MCF 10A (cell line): ENCODE measurements around the gene ARSA. TPM values are rescaled to one million over a fixed set of nuclear protein-coding genes. Genes with fewer than 3 reads are reported as not detected.
A peak's percentile ranks its signal among the peaks of the same experiment; 100 is the strongest.

Experiments used
- BruUV-seq: library from RNA; stranded (reverse); fragments of 400-500 nt; replicated peaks from 2 replicates; lab custom pipeline; 2021; lab: Mats Ljungman, UMichigan
- CTCF ChIA-PET: fragments of 300-600 bp; sonication (Branson Sonifier 250); formaldehyde crosslinking; extraction: SDS; loops from one replicate; lab custom pipeline; 2021; ENCODE audit warnings: antibody characterized with exemption, inconsistent platforms; lab: Yijun Ruan, JAX
- POLR2A ChIA-PET: fragments of 300-600, 350-650 bp; sonication (Branson Sonifier 250); formaldehyde crosslinking; extraction: SDS; loops from one replicate; lab custom pipeline; 2020; ENCODE audit warnings: antibody characterized with exemption, inconsistent platforms; lab: Yijun Ruan, JAX
- DNase-seq: peaks from one replicate; pipeline ENCODE4 v3.0.0-alpha.2; 2018; ENCODE audit not compliant: unreplicated experiment
- H3K27ac Mint-ChIP-seq: one replicate; pipeline ENCODE4 v1.8.0; 2022; ENCODE audit warnings: mild to moderate bottlenecking, low read depth, mixed read lengths; ENCODE audit not compliant: unreplicated experiment
- H3K27me3 Mint-ChIP-seq: one replicate; pipeline ENCODE4 v1.8.0; 2022; ENCODE audit warnings: mixed read lengths; ENCODE audit not compliant: insufficient read depth, unreplicated experiment
- H3K36me3 Mint-ChIP-seq: one replicate; pipeline ENCODE4 v1.8.0; 2022; ENCODE audit warnings: mild to moderate bottlenecking, moderate library complexity, mixed read lengths; ENCODE audit not compliant: insufficient read depth, unreplicated experiment
- H3K4me1 Mint-ChIP-seq: one replicate; pipeline ENCODE4 v1.8.0; 2022; ENCODE audit warnings: mixed read lengths; ENCODE audit not compliant: insufficient read depth, unreplicated experiment
- H3K4me3 Mint-ChIP-seq: one replicate; pipeline ENCODE4 v1.8.0; 2022; ENCODE audit warnings: mild to moderate bottlenecking, moderate library complexity, mixed read lengths; ENCODE audit not compliant: unreplicated experiment
- H3K9me3 Mint-ChIP-seq: one replicate; pipeline ENCODE4 v1.8.0; 2022; ENCODE audit warnings: mixed read lengths; ENCODE audit not compliant: unreplicated experiment
- intact Hi-C: fragments of 100-400 bp; cut with micrococcal nuclease; formaldehyde crosslinking; loops from 2 replicates; pipeline ENCODE4 v1.14.1; 2022
- total RNA-seq: library from RNA; stranded (reverse); gene quantifications from 2 replicates; pipeline ENCODE4 v1.2.3, GENCODE V29; 2022
- TF ChIP-seq, protein P1 (sequence below): fragments of 200-600 bp; IDR thresholded peaks from one replicate; pipeline ENCODE4 v1.8.0; 2022; ENCODE audit warnings: antibody characterized with exemption, mild to moderate bottlenecking; ENCODE audit not compliant: unreplicated experiment

Gene ARSA
- total RNA-seq, 1 experiment from 2014 or later, result 22.0 TPM

DNA sequence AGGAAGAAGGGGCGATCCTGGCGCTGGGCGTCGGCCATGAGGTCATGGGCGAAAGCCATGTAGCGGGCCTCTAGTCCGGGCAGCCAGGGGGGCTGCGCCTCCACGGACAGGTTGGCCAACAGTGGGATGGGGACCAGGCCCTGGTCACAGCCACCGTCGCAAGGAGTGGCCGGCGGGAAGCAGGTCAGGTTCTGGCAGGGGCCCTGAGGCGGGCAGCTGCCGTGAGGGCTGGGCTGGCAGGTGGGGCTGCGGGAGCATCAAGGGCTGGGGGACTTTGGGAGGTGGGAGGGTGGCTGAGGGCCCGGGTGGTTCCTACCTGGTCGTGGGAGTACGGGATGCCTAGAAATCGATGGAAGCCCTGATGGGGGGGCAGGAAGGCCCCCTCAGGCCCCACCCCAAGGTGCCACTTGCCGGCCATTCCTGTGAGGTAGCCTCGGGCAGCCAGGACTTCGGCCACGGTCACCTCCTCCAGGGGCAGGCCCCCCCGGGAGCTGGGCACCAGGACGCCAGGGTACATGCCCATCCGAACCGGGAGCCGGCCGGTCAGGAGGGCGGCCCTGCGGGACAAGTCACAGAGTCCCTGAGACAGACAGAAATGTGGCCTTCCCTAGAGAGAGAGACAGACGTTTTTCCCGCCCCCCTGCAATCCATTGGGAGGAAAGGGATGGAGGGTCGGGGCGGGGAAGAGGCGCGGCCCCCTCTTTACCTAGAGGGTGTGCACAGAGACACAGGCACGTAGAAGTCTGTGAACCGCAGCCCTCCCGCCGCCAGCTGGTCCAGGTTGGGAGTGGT, 906 bp downstream of the ARSA start:
- POLR2A ChIA-PET, result interaction anchor here (1.4 to 1.5 kb wide), 3 partner anchors 88 to 119 kb away, joined by 3 to 6 read pairs (median 4); partner anchors contain the start of genes LMF2 and SCO2
- Mint-ChIP-seq H3K9me3 (no peaks in the 10 kb centered on the region), H3K27ac (peak overlapping the region; percentile 61), H3K27me3 (no peaks in the 10 kb centered on the region), H3K36me3 (peaks cover 6% of the 10 kb centered on the region), H3K4me1 (peaks cover 24% of the 10 kb centered on the region), H3K4me3 (peak overlapping the region; percentile 80)
- CTCF ChIA-PET, result interaction anchor here (5.8 kb wide), 1 partner anchor 65 kb away, joined by 46 read pairs; no protein-coding TSS in a partner anchor
- intact Hi-C loops, result no loop called here
- TF ChIP-seq, protein P1, sequence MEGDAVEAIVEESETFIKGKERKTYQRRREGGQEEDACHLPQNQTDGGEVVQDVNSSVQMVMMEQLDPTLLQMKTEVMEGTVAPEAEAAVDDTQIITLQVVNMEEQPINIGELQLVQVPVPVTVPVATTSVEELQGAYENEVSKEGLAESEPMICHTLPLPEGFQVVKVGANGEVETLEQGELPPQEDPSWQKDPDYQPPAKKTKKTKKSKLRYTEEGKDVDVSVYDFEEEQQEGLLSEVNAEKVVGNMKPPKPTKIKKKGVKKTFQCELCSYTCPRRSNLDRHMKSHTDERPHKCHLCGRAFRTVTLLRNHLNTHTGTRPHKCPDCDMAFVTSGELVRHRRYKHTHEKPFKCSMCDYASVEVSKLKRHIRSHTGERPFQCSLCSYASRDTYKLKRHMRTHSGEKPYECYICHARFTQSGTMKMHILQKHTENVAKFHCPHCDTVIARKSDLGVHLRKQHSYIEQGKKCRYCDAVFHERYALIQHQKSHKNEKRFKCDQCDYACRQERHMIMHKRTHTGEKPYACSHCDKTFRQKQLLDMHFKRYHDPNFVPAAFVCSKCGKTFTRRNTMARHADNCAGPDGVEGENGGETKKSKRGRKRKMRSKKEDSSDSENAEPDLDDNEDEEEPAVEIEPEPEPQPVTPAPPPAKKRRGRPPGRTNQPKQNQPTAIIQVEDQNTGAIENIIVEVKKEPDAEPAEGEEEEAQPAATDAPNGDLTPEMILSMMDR, result no peak
- BruUV-seq, result no TSS peak
- DNase-seq, result no peak

DNA sequence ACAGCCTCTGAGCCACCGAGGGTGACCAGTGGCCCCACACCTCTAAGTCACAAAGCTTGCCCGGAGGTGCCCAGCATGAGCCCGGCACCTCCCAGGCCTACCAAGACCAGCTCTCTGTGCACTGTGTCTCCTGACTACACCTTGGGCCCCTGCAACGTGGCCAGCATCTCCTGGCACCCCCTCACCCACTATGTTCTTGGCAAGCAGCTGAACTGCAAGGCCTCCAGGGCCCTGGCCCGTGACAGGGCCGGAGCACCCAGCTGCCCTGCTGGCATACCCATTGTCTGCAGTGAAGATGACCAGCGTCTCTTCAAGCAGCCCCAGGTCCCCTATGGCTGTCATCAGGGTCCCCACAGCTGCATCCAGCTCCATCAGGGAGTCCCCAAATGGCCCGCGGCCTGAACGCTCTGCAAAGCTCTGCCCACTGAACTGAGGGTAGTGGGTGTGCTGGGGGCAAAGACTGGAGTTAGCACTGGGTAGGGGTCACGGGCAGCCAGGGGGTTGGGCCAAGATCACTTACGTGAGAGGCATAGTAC, 1.6 kb downstream of the ARSA start:
- H3K4me3 Mint-ChIP-seq, result peak overlapping the region; percentile 80
- ChIA-PET CTCF (interaction anchor here (5.8 kb wide), 1 partner anchor 66 kb away, joined by 46 read pairs; no protein-coding TSS in a partner anchor), POLR2A (interaction anchor here (1.5 kb wide), 1 partner anchor 119 kb away, joined by 3 read pairs; the partner anchor contains the start of gene LMF2)
- intact Hi-C loops, result no loop called here
- H3K4me1 Mint-ChIP-seq, result peaks cover 31% of the 10 kb centered on the region
- H3K9me3 Mint-ChIP-seq, result no peaks in the 10 kb centered on the region
- TF ChIP-seq, protein P1, result no peak
- H3K36me3 Mint-ChIP-seq, result peaks cover 8% of the 10 kb centered on the region
- no TSS peak for BruUV-seq
- no peak for DNase-seq
- H3K27ac Mint-ChIP-seq, result no peak overlapping the region
- no peaks in the 10 kb centered on the region for H3K27me3 Mint-ChIP-seq

DNA sequence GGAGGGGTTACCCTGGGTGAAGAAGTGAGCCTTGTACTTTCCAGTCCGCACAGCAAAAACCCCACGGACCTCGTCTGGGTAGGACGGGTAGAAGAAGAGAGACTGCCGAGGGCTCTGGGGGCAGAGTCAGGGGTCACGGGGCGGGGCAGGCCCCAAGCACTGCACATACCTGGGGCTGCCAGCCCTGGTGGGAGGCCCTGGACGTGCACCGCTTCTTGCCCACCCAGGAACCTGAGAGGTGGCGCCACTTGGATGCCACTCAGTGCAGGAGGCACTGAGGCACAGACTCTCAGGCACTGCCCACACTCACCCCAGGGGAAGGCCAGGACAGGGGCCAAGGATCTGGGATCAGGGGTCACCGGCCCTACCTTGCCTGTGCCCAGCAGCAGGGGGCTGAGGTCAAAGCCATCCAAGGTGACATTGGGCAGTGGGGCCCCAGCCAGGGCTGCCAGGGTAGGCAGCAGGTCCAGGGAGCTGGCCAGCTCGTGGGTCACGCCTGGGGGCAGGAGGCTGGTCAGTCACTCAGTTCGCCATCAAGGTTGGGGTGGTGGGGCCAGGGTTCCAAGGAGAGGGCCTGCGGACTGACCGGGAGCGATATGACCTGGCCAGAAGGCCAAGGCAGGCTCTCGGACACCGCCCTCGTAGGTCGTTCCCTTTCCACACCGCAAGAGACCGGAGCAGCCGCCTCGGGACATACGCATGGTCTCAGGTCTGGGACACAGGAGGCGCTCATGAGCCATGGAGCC, 2.2 kb downstream of the ARSA start:
- ChIA-PET POLR2A (interaction anchor here (0.7 kb wide), 1 partner anchor 47 kb away, joined by 3 read pairs; no protein-coding TSS in a partner anchor), CTCF (interaction anchor here (1.6 to 5.8 kb wide), 2 partner anchors 67 to 98 kb away, joined by 4 to 46 read pairs; no protein-coding TSS in a partner anchor)
- no peaks in the 10 kb centered on the region for H3K9me3 Mint-ChIP-seq

More for the DNA sequence above, 2.2 kb downstream of the ARSA start:
- Mint-ChIP-seq H3K4me1 (peaks cover 38% of the 10 kb centered on the region), H3K36me3 (peaks cover 10% of the 10 kb centered on the region), H3K27me3 (no peaks in the 10 kb centered on the region), H3K27ac (no peak overlapping the region), H3K4me3 (no peak overlapping the region)
- intact Hi-C loops, result no loop called here
- DNase-seq, result no peak
- no TSS peak for BruUV-seq
- TF ChIP-seq, protein P1, result peak; percentile 15
